ENCODE data around the gene ARIH1.
"Not testable (repeated sequence)": the region's sequence is repeated elsewhere in the genome, so short reads cannot be mapped to it uniquely, and the experiment has no call there.

Gene ARIH1

GRCh38 chr15:72593838-72594237 lies 119.7 kb downstream of the ARIH1 start:
- Histone ChIP-seq H3K27me3 (ENCODE audit: insufficient read depth, low read length) (no peaks in the 10 kb centered on the region), H3K27ac (ENCODE audit: low read depth, low read length) (no peak overlapping the region), H2AFZ (ENCODE audit: low read length, unreplicated experiment) (no peak overlapping the region), H3K4me3 (ENCODE audit: low read depth, low read length) (no peak overlapping the region), H3K4me1 (ENCODE audit: control insufficient read depth, insufficient read depth, low read length, unreplicated experiment) (no peaks in the 10 kb centered on the region), H3K79me2 (ENCODE audit: control insufficient read depth, insufficient read depth, low read length, unreplicated experiment) (no peaks in the 10 kb centered on the region), H3K36me3 (ENCODE audit: insufficient read depth, low read length) (no peaks in the 10 kb centered on the region)

- no peak overlapping the region for H3K27ac ChIP-seq (ENCODE audit: low read depth, low read length)
- H3K27me3 ChIP-seq (ENCODE audit: insufficient read depth, low read length) = no peaks in the 10 kb centered on the region
- H3K36me3 ChIP-seq (ENCODE audit: insufficient read depth, low read length) = no peaks in the 10 kb centered on the region
- no peak overlapping the region for H3K4me3 ChIP-seq (ENCODE audit: low read depth, low read length)
- no peaks in the 10 kb centered on the region for H3K79me2 ChIP-seq (ENCODE audit: control insufficient read depth, insufficient read depth, low read length, unreplicated experiment)
- no peaks in the 10 kb centered on the region for H3K4me1 ChIP-seq (ENCODE audit: control insufficient read depth, insufficient read depth, low read length, unreplicated experiment)
- H2AFZ ChIP-seq (ENCODE audit: low read length, unreplicated experiment) = no peak overlapping the region
Measured at GRCh38 chr15:72599855-72600464, 125.8 kb downstream of the ARIH1 start.

- no peaks in the 10 kb centered on the region for H3K4me1 ChIP-seq (ENCODE audit: control insufficient read depth, insufficient read depth, low read length, unreplicated experiment)
- H3K4me3 ChIP-seq (ENCODE audit: low read depth, low read length) = no peak overlapping the region
- no peaks in the 10 kb centered on the region for H3K36me3 ChIP-seq (ENCODE audit: insufficient read depth, low read length)
- H3K79me2 ChIP-seq (ENCODE audit: control insufficient read depth, insufficient read depth, low read length, unreplicated experiment) = no peaks in the 10 kb centered on the region
- H3K27me3 ChIP-seq (ENCODE audit: insufficient read depth, low read length) = no peaks in the 10 kb centered on the region
- no peak overlapping the region for H3K27ac ChIP-seq (ENCODE audit: low read depth, low read length)
- H2AFZ ChIP-seq (ENCODE audit: low read length, unreplicated experiment) = no peak overlapping the region
Measured at GRCh38 chr15:72604794-72605193, 130.7 kb downstream of the ARIH1 start.

- H3K36me3 ChIP-seq (ENCODE audit: insufficient read depth, low read length); H3K4me3 ChIP-seq (ENCODE audit: low read depth, low read length); H3K79me2 ChIP-seq (ENCODE audit: control insufficient read depth, insufficient read depth, low read length, unreplicated experiment); H3K4me1 ChIP-seq (ENCODE audit: control insufficient read depth, insufficient read depth, low read length, unreplicated experiment); H2AFZ ChIP-seq (ENCODE audit: low read length, unreplicated experiment); H3K27ac ChIP-seq (ENCODE audit: low read depth, low read length); H3K27me3 ChIP-seq (ENCODE audit: insufficient read depth, low read length): not testable (repeated sequence)
Measured at GRCh38 chr15:72608084-72608483, 134.0 kb downstream of the ARIH1 start.

- Histone ChIP-seq H3K27me3 (ENCODE audit: insufficient read depth, low read length) (no peaks in the 10 kb centered on the region), H3K36me3 (ENCODE audit: insufficient read depth, low read length) (no peaks in the 10 kb centered on the region), H3K4me1 (ENCODE audit: control insufficient read depth, insufficient read depth, low read length, unreplicated experiment) (no peaks in the 10 kb centered on the region), H3K4me3 (ENCODE audit: low read depth, low read length) (no peak overlapping the region), H3K79me2 (ENCODE audit: control insufficient read depth, insufficient read depth, low read length, unreplicated experiment) (no peaks in the 10 kb centered on the region), H2AFZ (ENCODE audit: low read length, unreplicated experiment) (no peak overlapping the region), H3K27ac (ENCODE audit: low read depth, low read length) (no peak overlapping the region)
Measured at GRCh38 chr15:72609862-72610261, 135.7 kb downstream of the ARIH1 start.

- H3K79me2 ChIP-seq (ENCODE audit: control insufficient read depth, insufficient read depth, low read length, unreplicated experiment); H3K4me3 ChIP-seq (ENCODE audit: low read depth, low read length); H3K36me3 ChIP-seq (ENCODE audit: insufficient read depth, low read length); H3K27me3 ChIP-seq (ENCODE audit: insufficient read depth, low read length); H2AFZ ChIP-seq (ENCODE audit: low read length, unreplicated experiment); H3K27ac ChIP-seq (ENCODE audit: low read depth, low read length); H3K4me1 ChIP-seq (ENCODE audit: control insufficient read depth, insufficient read depth, low read length, unreplicated experiment): not testable (repeated sequence)
Measured at GRCh38 chr15:72612324-72612723, 138.2 kb downstream of the ARIH1 start.

- Histone ChIP-seq H3K79me2 (ENCODE audit: control insufficient read depth, insufficient read depth, low read length, unreplicated experiment) (no peaks in the 10 kb centered on the region), H3K4me3 (ENCODE audit: low read depth, low read length) (no peak overlapping the region), H3K36me3 (ENCODE audit: insufficient read depth, low read length) (no peaks in the 10 kb centered on the region), H3K27me3 (ENCODE audit: insufficient read depth, low read length) (no peaks in the 10 kb centered on the region), H3K4me1 (ENCODE audit: control insufficient read depth, insufficient read depth, low read length, unreplicated experiment) (no peaks in the 10 kb centered on the region), H3K27ac (ENCODE audit: low read depth, low read length) (no peak overlapping the region), H2AFZ (ENCODE audit: low read length, unreplicated experiment) (no peak overlapping the region)
Measured at GRCh38 chr15:72614810-72615532, 140.8 kb downstream of the ARIH1 start.

GRCh38 chr15:72615533-72616233 lies 141.6 kb downstream of the ARIH1 start:
- not testable (repeated sequence) for H3K36me3 ChIP-seq (ENCODE audit: insufficient read depth, low read length); H3K27me3 ChIP-seq (ENCODE audit: insufficient read depth, low read length); H2AFZ ChIP-seq (ENCODE audit: low read length, unreplicated experiment); H3K4me3 ChIP-seq (ENCODE audit: low read depth, low read length); H3K79me2 ChIP-seq (ENCODE audit: control insufficient read depth, insufficient read depth, low read length, unreplicated experiment); H3K27ac ChIP-seq (ENCODE audit: low read depth, low read length); H3K4me1 ChIP-seq (ENCODE audit: control insufficient read depth, insufficient read depth, low read length, unreplicated experiment)

- no peak overlapping the region for H2AFZ ChIP-seq (ENCODE audit: low read length, unreplicated experiment)
Measured at GRCh38 chr15:72616491-72617210, 142.5 kb downstream of the ARIH1 start.

GRCh38 chr15:72623854-72624253 lies 149.7 kb downstream of the ARIH1 start:
- H3K36me3 ChIP-seq (ENCODE audit: insufficient read depth, low read length); H2AFZ ChIP-seq (ENCODE audit: low read length, unreplicated experiment); H3K27ac ChIP-seq (ENCODE audit: low read depth, low read length); H3K4me1 ChIP-seq (ENCODE audit: control insufficient read depth, insufficient read depth, low read length, unreplicated experiment); H3K27me3 ChIP-seq (ENCODE audit: insufficient read depth, low read length); H3K79me2 ChIP-seq (ENCODE audit: control insufficient read depth, insufficient read depth, low read length, unreplicated experiment); H3K4me3 ChIP-seq (ENCODE audit: low read depth, low read length): not testable (repeated sequence)

More at GRCh38 chr15:72616491-72617210, 142.5 kb downstream of the ARIH1 start:
- Histone ChIP-seq H3K4me1 (ENCODE audit: control insufficient read depth, insufficient read depth, low read length, unreplicated experiment) (no peaks in the 10 kb centered on the region), H3K27me3 (ENCODE audit: insufficient read depth, low read length) (no peaks in the 10 kb centered on the region), H3K4me3 (ENCODE audit: low read depth, low read length) (no peak overlapping the region), H3K79me2 (ENCODE audit: control insufficient read depth, insufficient read depth, low read length, unreplicated experiment) (no peaks in the 10 kb centered on the region), H3K27ac (ENCODE audit: low read depth, low read length) (no peak overlapping the region), H3K36me3 (ENCODE audit: insufficient read depth, low read length) (no peaks in the 10 kb centered on the region)

All from ACC112 (cell line).